Spleen (tissue), 11 donors: ENCODE results near the gene ADAM23. TPM values are rescaled to one million over a fixed set of nuclear protein-coding genes. Genes with fewer than 3 reads are reported as not detected.

Experiments
- DNase-seq: peaks from one replicate; pipeline ENCODE4 v3.0.0-alpha.2; 2020
- H3K27ac ChIP-seq, 8 donors: fragments of 200-600 bp; sonication (generic) in 7 of 8; 1 replicate in 4 of 8; 2 replicates in 4 of 8; pipeline versions ENCODE4 v1.5.0 to v1.8.0; 2016 to 2021; ENCODE audit warnings: inconsistent platforms in 4 of 8, mild to moderate bottlenecking in 4 of 8, moderate library complexity in 1 of 8
- H3K27me3 ChIP-seq, 7 donors: fragments of 200-600 bp; sonication (generic) in 6 of 7; replicated peaks in 1 of 7; 1 replicate in 4 of 7; 2 replicates in 3 of 7; pipeline versions ENCODE4 v1.5.0 to v1.8.0; 2016 to 2021; ENCODE audit warnings: inconsistent platforms in 3 of 7, mild to moderate bottlenecking in 1 of 7
- H3K36me3 ChIP-seq, 6 donors: fragments of 200-600 bp; sonication (generic) in 5 of 6; 1 replicate in 4 of 6; 2 replicates in 2 of 6; pipeline versions ENCODE4 v1.5.0 to v1.8.0; 2016 to 2021; ENCODE audit warnings: inconsistent platforms in 2 of 6
- H3K4me1 ChIP-seq, 6 donors: fragments of 200-600 bp; sonication (generic) in 5 of 6; 1 replicate in 3 of 6; 2 replicates in 3 of 6; pipeline versions ENCODE4 v1.5.0 to v1.8.0; 2016 to 2021; ENCODE audit warnings: inconsistent platforms in 3 of 6
- H3K4me3 ChIP-seq, 8 donors: fragments of 200-600 bp; sonication (generic) in 7 of 8; 1 replicate in 4 of 8; 2 replicates in 4 of 8; pipeline versions ENCODE4 v1.5.0 to v1.8.0; 2016 to 2021; ENCODE audit warnings: inconsistent platforms in 4 of 8, mild to moderate bottlenecking in 4 of 8, moderate library complexity in 2 of 8
- H3K9me3 ChIP-seq, 8 donors: fragments of 200-600 bp; sonication (generic) in 7 of 8; 1 replicate in 4 of 8; 2 replicates in 4 of 8; pipeline versions ENCODE4 v1.5.0 to v1.8.0; 2016 to 2021; ENCODE audit warnings: inconsistent platforms in 4 of 8
- CTCF ChIP-seq, 11 experiments: fragments of 200-600 bp in 7 of 11; fragments of 450-650 bp in 4 of 11; sonication (generic) in 4 of 11; IDR thresholded peaks in 8 of 11; conservative IDR thresholded peaks in 3 of 11; 1 replicate in 7 of 11; 2 replicates in 4 of 11; pipeline versions ENCODE4 v1.4.0 to v1.8.0; 2016 to 2021; ENCODE audit warnings: antibody characterized with exemption in 11 of 11, inconsistent platforms in 4 of 11, mild to moderate bottlenecking in 1 of 11
- POLR2A ChIP-seq, 3 donors: fragments of 450-650 bp; IDR thresholded peaks; one replicate each; pipeline ENCODE4 v1.5.1; 2017; ENCODE audit warnings: antibody characterized with exemption in 3 of 3, mild to moderate bottlenecking in 1 of 3
- POLR2AphosphoS5 ChIP-seq, 3 donors: sonication (generic); formaldehyde crosslinking; IDR thresholded peaks; one replicate each; pipeline ENCODE4 v1.5.1; 2017; ENCODE audit warnings: antibody characterized with exemption in 3 of 3
- WGBS, 5 donors: extraction: QIAGEN DNeasy Blood & Tissue Kit in 3 of 5; methylation state at CpG; one replicate each; pipeline versions ENCODE4 v1.1.5 to v1.1.7; 2013 to 2018; 5-methylcytosine and 5-hydroxymethylcytosine counted together
- intact Hi-C: fragments of 100-400 bp; cut with DNase I; formaldehyde crosslinking; loops from one replicate; pipeline ENCODE4 v1.15.0; 2023; ENCODE audit warnings: low total_unique reads
- polyA plus RNA-seq, 3 donors: library from polyadenylated mRNA; stranded (reverse); fragments of 200-250 nt; gene quantifications; one replicate each; pipeline ENCODE4 v1.2.1, GENCODE V29; 2013
- total RNA-seq, 7 donors: library from RNA; depleted of rRNA in 3 of 7; stranded (reverse); fragments of >200 nt in 3 of 7; fragmentation: NEBNext Ultra II Directional in 4 of 7; extraction: Animal tissue kit (Norgen Biotek cat#: 25700) in 4 of 7; gene quantifications; one replicate each; pipeline versions ENCODE4 v1.1.0 to v1.2.1, GENCODE V29; 2016 to 2021
- donor health status: healthy with polysubstance abuse.
- donor health status: DM: no; HTN: no; CAD: no; lungs with moderate emphysema.
- donor health status: DM: no; HTN: no; CAD: no.
- donor health status: Bipolar disorder and iron deficiency.
- donor health status: healthy.
- donor health status: DM: no; HTN: no; CAD: no.
- donor health status: DM: yes; HTN: yes; CAD: no.

The ADAM23 gene
- total and polyA plus RNA-seq, 10 donors: 0.32 to 2.2 (median 0.86) TPM

GRCh38 chr2:206611736-206612135 lies 168.4 kb downstream of the ADAM23 start:
- Histone ChIP-seq H3K27me3 (peaks cover 0 to 1% (median 0%) of the 10 kb centered on the region in 7 donors), H3K27ac (no peak overlapping the region), H3K4me1 (no peaks in the 10 kb centered on the region), H3K4me3 (no peak overlapping the region), H3K9me3 (no peaks in the 10 kb centered on the region), H3K36me3 (no peaks in the 10 kb centered on the region)
- intact Hi-C loops: no loop called here
- 68 to 83% (median 74%) methylated on average over 3 of the region's 3 CpGs for WGBS, 5 donors
- TF ChIP-seq POLR2AphosphoS5 (IDR thresholded peaks at IDR 0.05): no peak
- TF ChIP-seq POLR2A (IDR thresholded peaks at IDR 0.05): no peak
- TF ChIP-seq CTCF (IDR thresholded peaks at IDR 0.05 in 8 of 11, conservative IDR thresholded peaks at IDR 0.05 in 3 of 11): no peak
- no peak for DNase-seq

- TF ChIP-seq POLR2A (IDR thresholded peaks at IDR 0.05) (no peak), POLR2AphosphoS5 (IDR thresholded peaks at IDR 0.05) (no peak), CTCF (IDR thresholded peaks at IDR 0.05 in 8 of 11, conservative IDR thresholded peaks at IDR 0.05 in 3 of 11) (no peak)
- Histone ChIP-seq H3K27ac (no peak overlapping the region), H3K4me3 (no peak overlapping the region), H3K36me3 (no peaks in the 10 kb centered on the region), H3K9me3 (no peaks in the 10 kb centered on the region), H3K27me3 (peaks cover 0 to 3% (median 0%) of the 10 kb centered on the region in 7 donors), H3K4me1 (no peaks in the 10 kb centered on the region)
- 76 to 86% (median 80%) methylated on average over 6 of the region's 6 CpGs for WGBS, 5 donors
- intact Hi-C loops: no loop called here
- DNase-seq: no peak
Observed at GRCh38 chr2:206614811-206615210, 171.5 kb downstream of the ADAM23 start.

- WGBS, 5 donors: 75 to 86% (median 81%) methylated on average over 7 of the region's 7 CpGs
- peaks cover 0 to 3% (median 0%) of the 10 kb centered on the region in 7 donors for H3K27me3 ChIP-seq
- DNase-seq: no peak
- no peaks in the 10 kb centered on the region for H3K4me1 ChIP-seq
- TF ChIP-seq POLR2A (IDR thresholded peaks at IDR 0.05) (no peak), POLR2AphosphoS5 (IDR thresholded peaks at IDR 0.05) (no peak), CTCF (IDR thresholded peaks at IDR 0.05 in 8 of 11, conservative IDR thresholded peaks at IDR 0.05 in 3 of 11) (no peak)
- H3K4me3 ChIP-seq: no peak overlapping the region
- no peak overlapping the region for H3K27ac ChIP-seq
- intact Hi-C loops: no loop called here
- no peaks in the 10 kb centered on the region for H3K36me3 ChIP-seq
- no peaks in the 10 kb centered on the region for H3K9me3 ChIP-seq
Observed at GRCh38 chr2:206615417-206616089, 172.2 kb downstream of the ADAM23 start.

- 74 to 87% (median 78%) methylated on average over 2 of the region's 2 CpGs for WGBS, 5 donors
- no peak overlapping the region for H3K4me3 ChIP-seq
- no peaks in the 10 kb centered on the region for H3K9me3 ChIP-seq
- peaks cover 0 to 3% (median 0%) of the 10 kb centered on the region in 7 donors for H3K27me3 ChIP-seq
- no peak for DNase-seq
- intact Hi-C loops: no loop called here
- no peaks in the 10 kb centered on the region for H3K4me1 ChIP-seq
- no peak overlapping the region for H3K27ac ChIP-seq
- TF ChIP-seq POLR2AphosphoS5 (IDR thresholded peaks at IDR 0.05): no peak
- no peak for TF ChIP-seq CTCF (IDR thresholded peaks at IDR 0.05 in 8 of 11, conservative IDR thresholded peaks at IDR 0.05 in 3 of 11)
- no peak for TF ChIP-seq POLR2A (IDR thresholded peaks at IDR 0.05)
- H3K36me3 ChIP-seq: no peaks in the 10 kb centered on the region
Observed at GRCh38 chr2:206616151-206616550, 172.8 kb downstream of the ADAM23 start.
